Astrocyte of the spinal cord (primary cell): ENCODE results near the gene NFATC3.

Source experiments
- DNase-seq: peaks from one replicate; pipeline ENCODE4 v3.0.0; 2011; ENCODE audit warnings: low read depth, low spot score
- H3K4me3 ChIP-seq: 2 replicates; pipeline ENCODE4 v1.5.1; 2011; ENCODE audit warnings: low read depth, mild to moderate bottlenecking, low read length, moderate library complexity
- CTCF ChIP-seq: IDR thresholded peaks from 2 replicates; pipeline ENCODE4 v1.5.1; 2012; ENCODE audit warnings: low read depth, mild to moderate bottlenecking, low read length, inconsistent platforms
- in situ Hi-C: cut with HindIII; loops from 2 replicates; pipeline ENCODE4 v1.10.0; 2017; ENCODE audit warnings: low sequenced_read_pairs

The NFATC3 gene

GRCh38 chr16:68183046-68183445 is 97.9 kb downstream of the NFATC3 start:
- TF ChIP-seq CTCF: no peak
- in situ Hi-C loops: no loop called here
- H3K4me3 ChIP-seq: no peak overlapping the region
- no peak for DNase-seq

DNA sequence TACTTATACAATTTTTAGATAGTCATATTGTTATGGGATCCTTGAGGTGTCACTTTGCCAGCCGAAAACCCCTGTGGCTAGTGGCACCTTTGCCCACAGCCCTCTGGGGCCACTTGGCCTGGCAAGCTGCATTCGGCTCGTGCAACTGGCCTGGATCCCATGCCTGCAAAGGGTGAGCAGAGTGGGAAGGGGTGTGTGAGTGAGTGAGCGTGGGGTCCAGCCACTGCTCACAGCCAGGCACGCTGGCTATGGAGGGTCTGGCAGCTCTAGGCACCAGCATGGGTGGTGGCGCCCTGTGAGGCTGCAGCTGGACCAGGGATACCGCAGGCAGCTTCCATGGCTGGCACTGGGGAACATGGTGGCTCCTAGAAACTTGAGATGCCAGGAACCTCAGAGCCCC is 101.7 kb downstream of the NFATC3 start:
- H3K4me3 ChIP-seq: no peak overlapping the region
- in situ Hi-C loops: no loop called here
- no peak for TF ChIP-seq CTCF
- DNase-seq: no peak

- DNase-seq: no peak
- TF ChIP-seq CTCF: no peak
- no peak overlapping the region for H3K4me3 ChIP-seq
- in situ Hi-C loops: no loop called here
Observed at GRCh38 chr16:68187505-68187904, 102.3 kb downstream of the NFATC3 start.

- in situ Hi-C loops: no loop called here
- TF ChIP-seq CTCF: no peak
Observed at GRCh38 chr16:68188170-68188569, 103.0 kb downstream of the NFATC3 start.

DNA sequence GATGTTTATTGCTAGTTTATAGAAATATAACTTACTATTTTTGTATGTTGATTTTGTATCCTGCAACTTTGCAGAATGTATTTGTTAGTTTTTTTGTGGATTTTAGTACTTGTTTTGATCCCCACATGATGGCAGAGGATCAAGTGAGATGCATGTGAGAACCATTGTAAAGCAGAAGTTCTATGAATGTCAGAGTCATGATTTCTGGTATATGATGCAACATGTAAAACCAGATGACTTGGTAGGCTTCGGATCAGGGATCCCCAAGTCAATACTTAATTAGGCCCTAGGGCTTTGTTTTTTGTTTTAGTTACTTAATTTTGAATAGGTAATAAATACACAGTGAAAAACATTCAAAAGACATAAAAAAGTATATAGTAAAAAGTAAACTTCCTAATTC is 104.9 kb downstream of the NFATC3 start:
- no peak overlapping the region for H3K4me3 ChIP-seq
- in situ Hi-C loops: no loop called here
- DNase-seq: no peak
- TF ChIP-seq CTCF: no peak

More at GRCh38 chr16:68188170-68188569, 103.0 kb downstream of the NFATC3 start:
- no peak for DNase-seq
- H3K4me3 ChIP-seq: no peak overlapping the region

- in situ Hi-C loops: no loop called here
- H3K4me3 ChIP-seq: no peak overlapping the region
- no peak for TF ChIP-seq CTCF
- no peak for DNase-seq
Observed at GRCh38 chr16:68190736-68191510, 105.8 kb downstream of the NFATC3 start.

- no peak overlapping the region for H3K4me3 ChIP-seq
- DNase-seq: no peak
- no peak for TF ChIP-seq CTCF
- in situ Hi-C loops: no loop called here
Observed at GRCh38 chr16:68194251-68194650, 109.1 kb downstream of the NFATC3 start.
